IMR-90 (cell line): ENCODE results near the gene HES4. TPM values are rescaled to one million over a fixed set of nuclear protein-coding genes. Genes with fewer than 3 reads are reported as not detected.
A peak's percentile ranks its signal among the peaks of the same experiment; 100 is the strongest.

Experiments
- ATAC-seq: fragments of 200-7000 bp; cut with Tn5 transposase; 2 replicates; pipeline ENCODE4 v1.9.1; 2020; ENCODE audit warnings: low read depth, mild to moderate bottlenecking, moderate library complexity
- BruUV-seq: library from RNA; stranded (reverse); fragments of 400-500 nt; replicated peaks from 2 replicates; lab custom pipeline; 2021; lab: Mats Ljungman, UMichigan
- CTCF ChIA-PET: fragments of 300-600 bp; formaldehyde crosslinking; extraction: SDS; loops from one replicate; lab custom pipeline; 2021; ENCODE audit warnings: antibody characterized with exemption; lab: Yijun Ruan, JAX
- POLR2A ChIA-PET: fragments of 300-600 bp; sonication (Branson Sonifier 250); formaldehyde crosslinking; loops from one replicate; lab custom pipeline; 2022; ENCODE audit warnings: antibody characterized with exemption; ENCODE audit not compliant: unreplicated experiment; lab: Charles Lee
- DNase-seq: peaks from one replicate; pipeline ENCODE4 v3.0.0; 2013
- H2AFZ ChIP-seq: replicated peaks from 2 replicates; pipeline ENCODE3; 2013; ENCODE audit warnings: low read length, mild to moderate bottlenecking; ENCODE audit not compliant: poor library complexity
- H2AK5ac ChIP-seq: 2 replicates; pipeline ENCODE4 v1.6.1; 2013; ENCODE audit warnings: low read depth, low read length, inconsistent platforms
- H2AK9ac ChIP-seq: replicated peaks from 2 replicates; pipeline ENCODE3; 2013; ENCODE audit warnings: mild to moderate bottlenecking, low read depth, low read length, moderate library complexity; ENCODE audit not compliant: poor library complexity
- H2BK120ac ChIP-seq: 2 replicates; pipeline ENCODE4 v1.6.1; 2013; ENCODE audit warnings: low read depth, low read length, inconsistent platforms
- H2BK15ac ChIP-seq: 3 replicates; pipeline ENCODE4 v1.6.1; 2013; ENCODE audit warnings: low read depth, low read length, inconsistent platforms
- H2BK20ac ChIP-seq: 2 replicates; pipeline ENCODE4 v1.6.1; 2013; ENCODE audit warnings: low read depth, mild to moderate bottlenecking, inconsistent platforms, low read length, moderate library complexity
- H2BK5ac ChIP-seq: 2 replicates; pipeline ENCODE4 v1.6.1; 2013; ENCODE audit warnings: mild to moderate bottlenecking, low read depth, low read length, inconsistent platforms; ENCODE audit not compliant: poor library complexity, severe bottlenecking
- H3K14ac ChIP-seq: replicated peaks from 2 replicates; pipeline ENCODE4 v1.6.1; 2013; ENCODE audit warnings: low read depth, low read length, inconsistent platforms
- H3K18ac ChIP-seq: 2 replicates; pipeline ENCODE4 v1.6.1; 2013; ENCODE audit warnings: low read depth, low read length, control low read depth
- H3K23ac ChIP-seq: 2 replicates; pipeline ENCODE4 v1.6.1; 2013; ENCODE audit warnings: low read depth, low read length, inconsistent platforms
- H3K27ac ChIP-seq: 2 replicates; pipeline ENCODE4 v1.5.1; 2013; ENCODE audit warnings: mild to moderate bottlenecking, control low read depth, low read length; ENCODE audit not compliant: insufficient read depth
- H3K27me3 ChIP-seq: 2 replicates; pipeline ENCODE4 v1.6.1; 2013; ENCODE audit warnings: low read length; ENCODE audit not compliant: control insufficient read depth, insufficient read depth
- H3K36me3 ChIP-seq: 2 replicates; pipeline ENCODE4 v1.6.1; 2013; ENCODE audit warnings: low read length, mixed read lengths; ENCODE audit not compliant: control insufficient read depth, insufficient read depth
- H3K4ac ChIP-seq: 2 replicates; pipeline ENCODE4 v1.6.1; 2013; ENCODE audit warnings: low read depth, low read length, inconsistent platforms
- H3K4me1 ChIP-seq: 2 replicates; pipeline ENCODE4 v1.6.1; 2013; ENCODE audit warnings: low read length, mixed read lengths; ENCODE audit not compliant: control insufficient read depth, insufficient read depth
- H3K4me2 ChIP-seq: 2 replicates; pipeline ENCODE4 v1.6.1; 2013; ENCODE audit warnings: low read depth, mild to moderate bottlenecking, control low read depth, low read length, moderate library complexity
- H3K4me3 ChIP-seq: 2 replicates; pipeline ENCODE4 v1.5.1; 2013; ENCODE audit warnings: low read depth, mild to moderate bottlenecking, control low read depth, low read length, moderate library complexity; ENCODE audit not compliant: insufficient read depth
- H3K56ac ChIP-seq: 2 replicates; pipeline ENCODE4 v1.6.1; 2013; ENCODE audit warnings: low read length, inconsistent platforms; ENCODE audit not compliant: insufficient read depth; ENCODE audit errors: extremely low read depth
- H3K79me1 ChIP-seq, 2 experiments: 2 replicates each; pipeline ENCODE4 v1.6.1; 2013; ENCODE audit warnings: low read length in 2 of 2, inconsistent platforms in 1 of 2, low read depth in 1 of 2
- H3K9ac ChIP-seq: 2 replicates; pipeline ENCODE4 v1.6.1; 2013; ENCODE audit warnings: low read depth, low read length, control low read depth
- H3K9me1 ChIP-seq: 2 replicates; pipeline ENCODE4 v1.6.1; 2013; ENCODE audit warnings: low read length, inconsistent platforms; ENCODE audit not compliant: insufficient read depth
- H3K9me3 ChIP-seq: 2 replicates; pipeline ENCODE4 v1.6.1; 2013; ENCODE audit warnings: low read length; ENCODE audit not compliant: control insufficient read depth, insufficient read depth
- H4K20me1 ChIP-seq: 2 replicates; pipeline ENCODE4 v1.6.1; 2013; ENCODE audit warnings: low read length, inconsistent platforms; ENCODE audit not compliant: insufficient read depth
- H4K5ac ChIP-seq: 2 replicates; pipeline ENCODE4 v1.6.1; 2013; ENCODE audit warnings: mild to moderate bottlenecking, low read depth, low read length, control low read depth
- H4K8ac ChIP-seq, 2 experiments: 2 replicates each; pipeline ENCODE4 v1.6.1; 2013; ENCODE audit warnings: low read depth in 2 of 2, low read length in 2 of 2, control low read depth in 1 of 2, inconsistent platforms in 1 of 2
- H4K91ac ChIP-seq: 2 replicates; pipeline ENCODE4 v1.6.1; 2013; ENCODE audit warnings: low read depth, low read length, inconsistent platforms; ENCODE audit not compliant: insufficient read depth
- BHLHE40 ChIP-seq: fragments of 150-350 bp; IDR thresholded peaks from 2 replicates; pipeline ENCODE4 v1.6.1; 2016; ENCODE audit warnings: mild to moderate bottlenecking, low read depth, low read length
- CTCF ChIP-seq: conservative IDR thresholded peaks from 2 replicates; pipeline ENCODE4 v1.5.1; 2012; ENCODE audit warnings: mild to moderate bottlenecking, low read depth, low read length, improper control_type of control experiment
- FOS ChIP-seq: fragments of 150-350 bp; IDR thresholded peaks from 2 replicates; pipeline ENCODE4 v1.6.1; 2016; ENCODE audit warnings: low read depth, low read length
- MAZ ChIP-seq: IDR thresholded peaks from 2 replicates; pipeline ENCODE4 v1.6.1; 2012; ENCODE audit warnings: low read depth, mild to moderate bottlenecking, low read length, improper control_type of control experiment, moderate library complexity, borderline replicate concordance
- MXI1 ChIP-seq: IDR thresholded peaks from 2 replicates; pipeline ENCODE4 v1.6.1; 2012; ENCODE audit warnings: low read depth, mild to moderate bottlenecking, low read length, moderate library complexity, borderline replicate concordance
- RAD21 ChIP-seq: IDR thresholded peaks from 2 replicates; pipeline ENCODE4 v1.6.1; 2012; ENCODE audit warnings: low read length, improper control_type of control experiment
- RCOR1 ChIP-seq: IDR thresholded peaks from 2 replicates; pipeline ENCODE4 v1.6.1; 2012; ENCODE audit warnings: mild to moderate bottlenecking, low read length, improper control_type of control experiment; ENCODE audit not compliant: insufficient replicate concordance
- SMC3 ChIP-seq: fragments of 150-350 bp; IDR thresholded peaks from 2 replicates; pipeline ENCODE4 v1.6.1; 2016; ENCODE audit warnings: low read depth, mild to moderate bottlenecking, antibody characterized with exemption, low read length, moderate library complexity
- WGBS, 2 experiments: methylation state at CpG; one replicate each; pipeline versions ENCODE4 v1.1.5 to v1.1.7; 2013; ENCODE audit warnings: missing lambda C conversion rate in 2 of 2; ENCODE audit not compliant: insufficient read length in 1 of 2; ENCODE audit errors: extremely low coverage in 2 of 2; 5-methylcytosine and 5-hydroxymethylcytosine counted together
- dilution Hi-C: fragments of 300-500 bp; cut with HindIII; formaldehyde crosslinking; loops from one replicate; pipeline ENCODE4 v1.14.3; 2018; ENCODE audit warnings: low sequenced_read_pairs; ENCODE audit not compliant: unreplicated experiment
- in situ Hi-C: fragments of 300-500 bp; cut with MboI; formaldehyde crosslinking; loops from 3 replicates; pipeline ENCODE4 v1.14.3; 2019; ENCODE audit warnings: low sequenced_read_pairs, inconsistent platforms, mixed read lengths
- intact Hi-C: fragments of 100-400 bp; cut with micrococcal nuclease; formaldehyde crosslinking; loops from 2 replicates; pipeline ENCODE4 v1.10.0; 2022
- polyA plus RNA-seq, 3 experiments: library from polyadenylated mRNA; depleted of rRNA; stranded (reverse); fragments of >200 nt; gene quantifications; 2 replicates each; pipeline ENCODE4 v1.2.3, GENCODE V29; 2012; ENCODE audit warnings: low replicate concordance in 1 of 3
- total RNA-seq: library from RNA; depleted of rRNA; stranded (reverse); fragments of >200 nt; gene quantifications from 2 replicates; pipeline ENCODE4 v1.2.3, GENCODE V29; 2012

Gene HES4
- total and polyA plus RNA-seq, 2 of the 4 experiments (the other 2 are of a cell fraction) = 1.4 to 11.7 TPM

GRCh38 chr1:1040004-1040991 lies 40.4 kb upstream of the HES4 start:
- Histone ChIP-seq H3K27me3 (no peaks in the 10 kb centered on the region), H4K5ac (no peak overlapping the region), H2BK20ac (no peak overlapping the region), H3K23ac (no peak overlapping the region; the same call in 1 of the 2 replicates), H3K14ac (0 out of 2 replicates have a peak overlapping the region, but pooled peaks have one; percentile 21), H3K27ac (no peak overlapping the region; the same call in 1 of the 2 replicates), H2AFZ (peak overlapping the region; percentile 88), H3K18ac (no peak overlapping the region), H3K56ac (no peak overlapping the region), H2BK120ac (no peak overlapping the region), H3K9me1 (0 out of 2 replicates have a peak, but pooled peaks cover 5% of the 10 kb centered on the region), H3K4ac (no peak overlapping the region), H4K8ac (no peak overlapping the region), H3K4me2 (peak overlapping the region; percentile 33), H2AK5ac (no peak overlapping the region), H3K36me3 (peaks cover 42% of the 10 kb centered on the region), H2BK15ac (no peak overlapping the region), H3K4me1 (peaks cover 7% of the 10 kb centered on the region), H3K79me1 (peaks cover 9 to 35% of the 10 kb centered on the region in 2 experiments), H3K9ac (0 out of 2 replicates have a peak overlapping the region, but pooled peaks have one; percentile 25), H4K20me1 (peaks cover 64% of the 10 kb centered on the region), H2BK5ac (peak overlapping the region; percentile 4), H3K4me3 (peak overlapping the region; percentile 27), H2AK9ac (peak overlapping the region; percentile 95), H3K9me3 (no peaks in the 10 kb centered on the region), H4K91ac (no peak overlapping the region; the same call in 1 of the 2 replicates)
- dilution Hi-C loops (no loop called here), in situ Hi-C loops (no loop called here), intact Hi-C loops (loop anchor here (2.0 kb wide), 1 partner anchor 27 kb away; the partner anchor contains the start of gene ISG15)
- 17% methylated on average over 45 of the region's 99 CpGs; no CpG with 5 or more reads in 1 of the 2 experiments for WGBS, 2 experiments
- peak; percentile 98 for ATAC-seq
- peak; percentile 85 for DNase-seq
- TF ChIP-seq RAD21 (peak; percentile 42), CTCF (peak; percentile 40), FOS (no peak), BHLHE40 (peak; percentile 63; the same call in 1 of the 2 replicates), MXI1 (peak; percentile 28; the same call in 1 of the 2 replicates), MAZ (peak; percentile 78; the same call in 1 of the 2 replicates), RCOR1 (no peak), SMC3 (peak; percentile 32; the same call in 1 of the 2 replicates)
- CTCF ChIA-PET = no interaction called here
- POLR2A ChIA-PET = no interaction called here
- BruUV-seq = no TSS peak
